ENCODE measurements around the gene TGFB1I1.
"Not testable (repeated sequence)": the region's sequence is repeated elsewhere in the genome, so short reads cannot be mapped to it uniquely, and the experiment has no call there.

TGFB1I1 gene

GRCh38 chr16:31471875-31472708 is at the start of gene TGFB1I1:
TGFB1I1 (plus strand) TSS chr16:31472152; CDS start chr16:31472189, 37 bp downstream.
- no peak for DNase-seq

- DNase-seq, result no peak
Measured at GRCh38 chr16:31423241-31423640, 48.7 kb upstream of the TGFB1I1 start.

GRCh38 chr16:31423801-31424200 is 48.2 kb upstream of the TGFB1I1 start:
- DNase-seq, result no peak

- DNase-seq, result peak; percentile 51
Measured at GRCh38 chr16:31427441-31428278, 44.3 kb upstream of the TGFB1I1 start.

- DNase-seq, result no peak
Measured at GRCh38 chr16:31428279-31428597, 43.7 kb upstream of the TGFB1I1 start, which contains the start of gene COX6A2. COX6A2 (minus strand) TSS chr16:31428360; CDS start chr16:31428325, 35 bp downstream.

- DNase-seq, result no peak
Measured at GRCh38 chr16:31428638-31429247, 43.2 kb upstream of the TGFB1I1 start.

- DNase-seq, result no peak
Measured at GRCh38 chr16:31429314-31429713, 42.6 kb upstream of the TGFB1I1 start.

- DNase-seq, result no peak
Measured at GRCh38 chr16:31429796-31430195, 42.2 kb upstream of the TGFB1I1 start.

GRCh38 chr16:31430380-31431052 is 41.4 kb upstream of the TGFB1I1 start:
- DNase-seq, result no peak

GRCh38 chr16:31435341-31436220 is 36.4 kb upstream of the TGFB1I1 start:
- DNase-seq, result no peak

- no peak for DNase-seq
Measured at GRCh38 chr16:31436221-31437045, 35.5 kb upstream of the TGFB1I1 start.

- no peak for DNase-seq
Measured at GRCh38 chr16:31438414-31438813, 33.5 kb upstream of the TGFB1I1 start.

- DNase-seq, result not testable (repeated sequence)
Measured at GRCh38 chr16:31439023-31439422, 32.9 kb upstream of the TGFB1I1 start.

- DNase-seq, result no peak
Measured at GRCh38 chr16:31439519-31439918, 32.4 kb upstream of the TGFB1I1 start.

GRCh38 chr16:31440516-31441184 is 31.3 kb upstream of the TGFB1I1 start:
- DNase-seq, result no peak

- no peak for DNase-seq
Measured at GRCh38 chr16:31441956-31442355, 30.0 kb upstream of the TGFB1I1 start.

GRCh38 chr16:31445931-31446330 is 26.0 kb upstream of the TGFB1I1 start:
- DNase-seq, result not testable (repeated sequence)

GRCh38 chr16:31451201-31451600 is 20.8 kb upstream of the TGFB1I1 start:
- no peak for DNase-seq

- DNase-seq, result no peak
Measured at GRCh38 chr16:31451681-31452351, 20.1 kb upstream of the TGFB1I1 start.

- no peak for DNase-seq
Measured at GRCh38 chr16:31452631-31453106, 19.3 kb upstream of the TGFB1I1 start.

All from CD4-positive, alpha-beta T cell treated with Interleukin-4 for 4 hours (primary cell).